ENCODE measurements around the gene PDE10A.

Gene PDE10A

DNA sequence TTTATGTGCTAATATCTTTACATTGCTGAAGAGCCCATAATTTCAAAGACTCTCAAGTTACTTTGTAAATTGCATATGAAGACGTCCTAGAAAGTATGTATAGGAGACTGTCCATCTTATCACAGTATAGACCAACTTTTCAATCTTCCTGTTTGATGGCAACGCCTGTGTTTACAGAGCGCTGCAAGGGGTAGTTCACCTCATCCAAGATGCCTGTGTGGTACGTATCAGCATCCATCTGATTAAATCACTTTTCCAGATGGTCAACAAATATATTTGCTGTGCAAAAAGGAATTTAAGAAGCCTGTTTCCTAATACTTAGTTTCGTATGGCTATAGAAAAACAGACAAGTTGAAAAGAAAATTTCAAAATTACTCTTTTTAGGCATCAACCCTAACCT is 17.9 kb upstream of the PDE10A start:
- DNase-seq = no peak
- in situ Hi-C loops (cut with HindIII; ENCODE audit: low pct_ligation_motif_present, low pct_unique_long_range_greater_than_20kb, low sequenced_read_pairs) = no loop called here

DNA sequence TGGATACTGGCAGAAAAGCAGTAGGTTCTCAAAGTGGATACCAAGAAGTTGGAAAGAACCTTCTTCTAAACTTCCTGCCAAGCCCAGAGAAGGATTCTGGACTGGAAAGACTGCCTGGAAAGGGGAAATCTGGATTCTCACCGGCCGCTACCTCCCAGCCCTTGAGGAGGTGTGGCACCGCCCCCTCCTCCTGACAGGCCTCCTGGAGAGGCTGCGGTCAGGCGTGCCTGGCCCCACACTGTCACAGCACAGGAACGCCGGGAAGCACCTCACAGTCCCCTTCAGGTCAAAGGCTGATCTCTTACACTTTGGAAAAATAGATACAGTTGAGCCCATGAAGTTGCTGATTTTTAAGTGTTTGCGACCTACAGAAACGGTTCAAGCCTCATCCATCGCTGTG is 16.3 kb upstream of the PDE10A start:
- in situ Hi-C loops (cut with HindIII; ENCODE audit: low pct_ligation_motif_present, low pct_unique_long_range_greater_than_20kb, low sequenced_read_pairs) = no loop called here
- no peak for DNase-seq

DNA sequence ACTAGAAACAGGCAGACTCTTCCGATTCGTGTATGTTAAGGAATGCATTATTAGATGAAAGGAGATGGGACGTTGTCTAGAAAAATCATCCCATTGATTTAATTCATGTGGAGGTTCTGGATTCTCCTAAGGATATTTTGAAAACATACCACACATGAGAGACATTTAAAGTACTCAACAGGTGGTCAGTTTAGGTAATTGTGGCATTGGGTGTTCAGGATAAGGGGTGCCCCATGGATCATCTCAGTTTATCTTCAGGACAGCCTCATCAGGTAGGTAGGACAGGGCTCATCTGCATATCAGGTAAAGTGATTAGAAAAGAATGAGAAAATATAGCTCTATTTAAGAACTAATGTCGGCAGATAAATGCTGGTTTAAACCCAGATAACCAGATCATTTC is 15.9 kb upstream of the PDE10A start:
- in situ Hi-C loops (cut with HindIII; ENCODE audit: low pct_ligation_motif_present, low pct_unique_long_range_greater_than_20kb, low sequenced_read_pairs) = no loop called here

DNA sequence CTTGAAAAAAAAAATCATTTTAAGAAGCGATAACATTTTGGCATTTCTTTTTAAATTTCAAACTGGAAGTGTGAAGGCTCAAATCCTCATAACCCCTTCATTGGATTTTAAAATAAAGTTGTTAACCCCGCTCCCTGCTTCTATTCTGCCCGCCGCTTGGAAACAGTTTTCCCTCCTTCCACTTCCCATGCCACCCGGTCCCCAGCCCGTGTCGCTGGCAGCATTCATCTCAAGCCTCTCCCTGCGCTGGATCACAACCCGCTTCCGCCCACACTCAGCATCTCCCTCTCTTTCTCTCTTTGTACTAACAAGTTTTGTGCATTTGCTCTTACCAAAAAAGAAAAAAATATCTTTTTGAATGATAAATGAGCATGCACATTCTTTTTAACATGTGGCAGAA is 15.4 kb upstream of the PDE10A start:
- in situ Hi-C loops (cut with HindIII; ENCODE audit: low pct_ligation_motif_present, low pct_unique_long_range_greater_than_20kb, low sequenced_read_pairs) = no loop called here
- DNase-seq = no peak

More for the DNA sequence above, 15.9 kb upstream of the PDE10A start:
- DNase-seq = no peak

DNA sequence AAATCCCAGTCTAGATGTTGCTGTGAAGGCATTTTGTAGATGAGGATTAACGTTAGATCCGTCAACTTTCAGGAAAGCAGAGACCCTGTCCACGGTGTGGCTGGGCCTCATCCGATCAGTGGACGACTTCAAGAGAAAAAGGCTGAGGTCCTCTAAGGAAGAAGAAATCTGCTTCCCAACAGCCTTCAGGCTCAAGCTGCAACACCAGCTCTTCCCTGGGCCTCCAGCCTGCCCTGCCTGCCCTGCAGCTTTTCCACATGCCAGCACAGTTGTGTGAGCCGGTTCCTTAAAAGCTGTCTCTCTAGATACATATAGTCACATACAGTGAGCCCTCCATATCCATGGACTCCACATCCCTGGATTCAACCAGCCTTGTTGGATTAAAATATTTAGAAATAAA is 14.1 kb upstream of the PDE10A start:
- in situ Hi-C loops (cut with HindIII; ENCODE audit: low pct_ligation_motif_present, low pct_unique_long_range_greater_than_20kb, low sequenced_read_pairs) = no loop called here
- DNase-seq = no peak

DNA sequence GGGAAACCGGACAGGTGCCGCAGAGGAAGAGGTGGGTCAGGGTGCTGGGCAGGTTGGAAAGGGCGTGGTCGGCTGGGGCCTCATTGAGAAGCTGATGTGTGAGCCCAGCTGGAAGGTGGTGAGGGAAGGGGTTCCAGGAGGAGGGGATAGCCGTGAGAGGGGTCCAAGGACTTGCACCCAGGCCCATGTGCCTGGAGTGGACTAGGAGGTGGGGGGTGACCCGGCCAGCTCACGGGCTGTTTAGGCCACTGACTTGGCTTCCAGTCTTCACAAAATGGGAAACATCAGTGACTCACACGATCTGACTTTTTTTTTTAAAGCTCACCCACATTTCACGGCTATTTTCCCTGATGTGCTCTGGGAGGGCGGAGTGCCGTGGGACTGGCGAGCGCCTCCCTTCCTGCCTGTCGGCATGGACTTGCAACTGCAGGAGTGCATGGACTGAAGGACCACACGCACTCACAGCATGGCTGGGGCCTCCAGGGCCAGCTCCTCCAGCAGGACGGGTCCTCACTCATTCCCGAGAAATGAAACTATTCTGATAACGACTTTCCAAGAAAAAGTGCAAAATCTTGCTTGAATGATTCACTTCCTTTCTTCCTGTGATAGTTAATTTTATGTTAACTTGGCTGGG is 13.5 kb upstream of the PDE10A start:
- in situ Hi-C loops (cut with HindIII; ENCODE audit: low pct_ligation_motif_present, low pct_unique_long_range_greater_than_20kb, low sequenced_read_pairs) = no loop called here

DNA sequence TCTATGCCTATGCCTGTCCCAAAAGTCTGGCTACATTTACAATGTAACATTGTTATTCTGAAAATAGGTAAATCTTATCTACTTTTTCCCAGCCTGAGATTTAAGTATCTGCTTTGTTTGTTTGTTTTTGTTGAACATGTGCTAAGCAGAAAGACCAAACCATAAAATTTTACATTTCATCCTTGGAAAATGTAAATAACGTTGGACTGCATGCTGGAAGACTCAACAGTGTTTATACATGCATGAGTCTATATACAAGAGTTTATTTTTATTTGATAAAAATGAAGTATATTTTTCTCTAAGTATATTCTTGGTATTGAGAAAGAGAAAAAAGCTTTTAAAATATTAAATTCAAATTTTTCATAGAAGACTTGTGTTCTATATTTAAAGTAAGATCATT is 12.1 kb upstream of the PDE10A start:
- in situ Hi-C loops (cut with HindIII; ENCODE audit: low pct_ligation_motif_present, low pct_unique_long_range_greater_than_20kb, low sequenced_read_pairs) = no loop called here
- DNase-seq = no peak

More for the DNA sequence above, 13.5 kb upstream of the PDE10A start:
- DNase-seq = no peak

DNA sequence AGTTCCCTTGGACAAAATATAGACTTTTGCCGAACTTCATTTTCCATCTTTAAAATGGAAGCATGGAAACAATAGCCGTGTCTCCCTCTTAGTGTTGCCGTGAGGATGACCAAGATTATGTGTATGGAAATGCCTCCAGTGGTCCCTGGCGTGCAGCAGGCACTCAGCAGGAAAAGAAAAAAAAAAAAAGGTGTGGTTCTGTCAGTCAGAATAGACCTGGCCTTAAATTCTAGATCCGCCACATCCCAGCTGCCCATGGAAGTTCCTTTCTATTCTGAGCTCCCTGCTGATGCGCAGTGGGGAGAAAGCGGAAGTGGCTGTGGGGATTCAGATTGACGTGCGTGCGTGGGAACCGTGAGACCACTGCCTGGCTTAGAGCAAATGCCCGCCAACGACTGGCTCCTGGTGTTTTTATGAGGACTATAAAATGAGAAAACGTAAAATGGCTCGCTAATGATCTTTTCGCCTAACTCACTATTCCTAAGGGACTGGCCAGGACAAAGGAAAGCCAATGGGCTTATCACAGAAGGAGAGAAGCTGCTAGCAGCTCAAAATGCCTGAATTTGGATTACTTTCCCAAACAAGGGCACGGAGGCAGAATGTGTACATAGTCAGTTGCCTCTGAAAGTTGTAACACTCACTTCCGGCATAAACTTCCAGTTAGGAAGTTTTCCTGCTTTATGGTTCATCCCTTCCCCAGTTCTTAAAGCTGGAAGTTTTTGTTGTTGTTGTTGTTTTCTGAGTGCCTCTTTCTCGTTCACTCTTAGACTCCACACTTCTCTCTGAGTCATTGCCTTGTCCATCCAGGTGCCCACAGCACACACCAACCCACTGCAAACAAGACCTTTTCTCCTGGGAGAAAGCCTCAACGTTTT is 11.4 kb upstream of the PDE10A start:
- in situ Hi-C loops (cut with HindIII; ENCODE audit: low pct_ligation_motif_present, low pct_unique_long_range_greater_than_20kb, low sequenced_read_pairs) = no loop called here
- no peak for DNase-seq

DNA sequence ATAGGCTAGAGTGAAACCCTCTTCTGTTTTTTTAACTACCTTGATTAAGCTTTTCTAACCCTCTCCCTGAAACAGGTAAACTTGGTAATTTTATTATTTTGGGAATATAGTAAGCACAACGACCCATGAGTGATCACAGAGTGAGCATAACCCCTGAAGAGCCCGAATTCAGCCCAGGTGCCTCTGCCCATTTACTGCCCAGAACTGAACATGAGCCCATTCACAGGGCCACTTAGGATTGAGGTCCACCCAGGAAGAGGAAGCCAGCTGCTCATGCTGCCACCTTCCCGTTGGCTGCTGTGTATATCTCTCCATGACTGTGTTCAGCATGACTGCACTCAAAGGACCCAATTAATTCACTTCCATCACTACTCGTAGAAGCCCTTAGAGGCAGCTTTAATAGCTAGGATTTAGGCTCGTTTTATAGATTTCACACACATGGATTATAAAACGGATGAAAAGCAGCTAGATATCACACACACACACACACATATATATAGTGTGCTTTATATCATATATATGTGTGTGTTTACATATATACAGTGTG is 8.3 kb upstream of the PDE10A start:
- in situ Hi-C loops (cut with HindIII; ENCODE audit: low pct_ligation_motif_present, low pct_unique_long_range_greater_than_20kb, low sequenced_read_pairs) = no loop called here
- DNase-seq = no peak

DNA sequence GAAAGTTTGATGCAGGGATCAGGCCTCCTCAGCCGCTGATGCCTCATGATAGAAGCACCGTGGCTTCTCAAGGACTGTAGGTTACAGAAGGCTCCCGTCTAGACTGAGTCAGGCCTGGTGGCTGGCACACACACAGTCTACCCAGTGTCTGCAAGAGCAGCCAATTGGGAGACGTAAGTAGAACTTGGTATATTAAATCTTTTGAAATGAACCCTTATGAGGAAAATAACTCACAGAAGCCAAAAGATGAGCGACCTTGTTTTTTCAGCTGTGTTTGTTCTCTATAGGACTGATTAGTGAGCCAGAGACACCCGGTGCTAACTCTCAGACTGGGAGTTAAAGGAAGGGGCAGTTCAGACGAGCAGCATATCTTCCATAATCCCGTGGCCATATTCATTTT is 5.9 kb upstream of the PDE10A start:
- no peak for DNase-seq
- in situ Hi-C loops (cut with HindIII; ENCODE audit: low pct_ligation_motif_present, low pct_unique_long_range_greater_than_20kb, low sequenced_read_pairs) = no loop called here

DNA sequence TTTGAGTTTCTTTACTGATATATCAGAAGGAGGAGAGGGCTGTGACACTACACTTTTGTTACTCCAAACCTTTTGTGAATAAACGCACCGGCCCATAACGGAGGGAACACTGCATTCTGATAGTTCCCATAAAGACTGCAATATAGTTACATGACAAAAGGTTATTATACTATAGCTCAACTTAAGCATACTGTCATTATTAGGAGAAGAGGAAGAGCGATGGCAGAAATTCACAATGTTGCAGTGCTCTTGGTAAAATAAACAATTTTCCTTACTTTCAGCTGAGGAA is 2.3 kb upstream of the PDE10A start:
- DNase-seq = no peak
- in situ Hi-C loops (cut with HindIII; ENCODE audit: low pct_ligation_motif_present, low pct_unique_long_range_greater_than_20kb, low sequenced_read_pairs) = no loop called here

DNA sequence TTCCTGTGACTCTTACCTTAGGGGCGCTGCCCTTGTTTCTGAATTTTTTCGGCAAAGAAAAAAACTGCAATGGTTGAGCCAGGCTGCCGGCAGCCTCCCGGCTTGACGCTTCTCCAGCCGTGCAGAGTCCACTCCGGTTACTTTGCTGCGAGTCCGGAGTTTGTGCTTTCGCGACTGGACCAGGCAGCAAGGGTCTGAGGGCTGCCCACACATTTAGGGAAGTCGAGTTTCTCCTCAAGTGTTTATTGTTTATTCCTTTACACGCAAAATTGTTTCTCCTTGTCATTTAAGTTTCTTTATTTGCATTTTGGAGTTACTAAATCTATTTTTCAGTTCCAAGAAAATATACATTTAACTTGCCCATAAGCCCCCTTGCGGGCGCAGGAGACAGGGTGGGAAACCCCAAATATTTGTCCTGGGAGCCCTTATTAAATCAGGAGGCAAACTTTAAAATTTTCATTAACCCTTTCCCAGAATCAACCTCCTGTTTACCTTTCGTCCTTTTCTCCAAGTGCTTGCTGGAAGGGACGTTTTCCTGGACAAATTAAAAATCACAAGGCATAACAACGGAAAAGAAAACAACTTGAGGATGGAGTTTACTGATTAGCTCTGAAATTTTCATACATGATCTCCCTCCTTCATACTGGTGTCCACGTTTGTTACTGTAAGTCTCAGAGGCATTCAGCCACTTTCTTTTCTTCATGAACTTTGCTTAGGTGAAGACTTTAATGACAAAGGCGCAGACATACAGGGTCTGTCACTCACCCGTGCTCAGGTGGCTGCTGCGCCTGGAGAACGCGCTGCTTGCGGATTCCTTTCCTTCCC is 1.7 kb upstream of the PDE10A start:
- peak; percentile 42 for DNase-seq
- in situ Hi-C loops (cut with HindIII; ENCODE audit: low pct_ligation_motif_present, low pct_unique_long_range_greater_than_20kb, low sequenced_read_pairs) = no loop called here

DNA sequence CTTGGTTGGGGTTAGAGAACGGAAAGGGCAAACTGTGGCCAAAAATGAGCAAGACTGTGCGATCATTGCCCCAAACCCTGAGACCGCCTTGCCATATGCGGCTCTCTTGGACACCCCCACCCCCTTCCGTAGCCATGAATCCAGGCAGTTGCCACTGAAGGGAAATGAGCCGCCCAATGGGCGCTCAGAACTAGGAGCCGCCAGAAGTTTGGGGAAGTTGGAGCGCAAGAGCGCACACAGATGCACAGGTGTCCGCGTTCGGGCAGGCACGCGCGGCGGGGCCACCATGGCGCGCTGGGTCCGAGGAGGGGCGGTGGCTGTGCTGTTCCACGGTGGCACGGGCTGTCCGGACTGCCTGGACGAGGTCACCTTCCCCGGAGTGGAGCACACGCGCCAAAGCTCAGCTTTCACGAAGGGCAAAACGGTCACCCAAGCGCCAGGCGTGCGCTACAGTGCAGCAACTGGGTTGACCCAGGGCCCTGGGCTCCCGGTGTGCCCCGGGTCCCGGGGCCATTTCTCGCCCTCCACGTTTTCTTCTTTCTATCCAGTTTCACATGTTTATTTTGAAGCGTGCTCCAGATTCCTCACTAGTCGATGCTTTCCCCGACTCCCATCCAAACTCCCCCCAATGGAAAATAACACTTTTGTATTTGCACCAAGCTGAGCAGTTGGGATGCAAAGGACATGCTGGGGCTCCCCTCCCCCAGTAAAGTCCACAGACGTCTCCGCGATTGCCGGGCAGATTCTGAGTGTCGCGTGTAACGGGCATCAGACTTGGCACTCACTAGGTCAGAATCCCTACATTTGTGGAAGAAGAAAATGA is 906 bp upstream of the PDE10A start:
- in situ Hi-C loops (cut with HindIII; ENCODE audit: low pct_ligation_motif_present, low pct_unique_long_range_greater_than_20kb, low sequenced_read_pairs) = no loop called here
- peak; percentile 37 for DNase-seq

DNA sequence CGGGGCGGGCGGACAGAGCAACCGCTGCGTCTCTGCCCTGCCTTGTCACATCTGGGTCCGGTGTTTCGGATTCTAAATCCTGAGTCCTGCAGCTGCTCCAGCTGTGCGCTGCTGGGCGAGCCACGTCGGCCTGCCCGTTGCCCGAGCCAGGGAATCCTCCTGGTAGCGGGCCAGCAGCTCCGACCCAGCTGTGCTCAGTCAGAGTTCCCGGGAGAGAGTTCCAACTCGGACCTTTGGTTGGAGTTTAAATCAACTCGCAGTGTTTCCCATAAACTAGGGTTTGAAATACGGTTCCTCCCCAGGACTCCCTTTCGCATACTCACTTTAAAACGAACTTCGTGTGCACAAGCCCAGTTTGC is 315 bp upstream of the PDE10A start:
- in situ Hi-C loops (cut with HindIII; ENCODE audit: low pct_ligation_motif_present, low pct_unique_long_range_greater_than_20kb, low sequenced_read_pairs) = no loop called here
- peak; percentile 53 for DNase-seq

DNA sequence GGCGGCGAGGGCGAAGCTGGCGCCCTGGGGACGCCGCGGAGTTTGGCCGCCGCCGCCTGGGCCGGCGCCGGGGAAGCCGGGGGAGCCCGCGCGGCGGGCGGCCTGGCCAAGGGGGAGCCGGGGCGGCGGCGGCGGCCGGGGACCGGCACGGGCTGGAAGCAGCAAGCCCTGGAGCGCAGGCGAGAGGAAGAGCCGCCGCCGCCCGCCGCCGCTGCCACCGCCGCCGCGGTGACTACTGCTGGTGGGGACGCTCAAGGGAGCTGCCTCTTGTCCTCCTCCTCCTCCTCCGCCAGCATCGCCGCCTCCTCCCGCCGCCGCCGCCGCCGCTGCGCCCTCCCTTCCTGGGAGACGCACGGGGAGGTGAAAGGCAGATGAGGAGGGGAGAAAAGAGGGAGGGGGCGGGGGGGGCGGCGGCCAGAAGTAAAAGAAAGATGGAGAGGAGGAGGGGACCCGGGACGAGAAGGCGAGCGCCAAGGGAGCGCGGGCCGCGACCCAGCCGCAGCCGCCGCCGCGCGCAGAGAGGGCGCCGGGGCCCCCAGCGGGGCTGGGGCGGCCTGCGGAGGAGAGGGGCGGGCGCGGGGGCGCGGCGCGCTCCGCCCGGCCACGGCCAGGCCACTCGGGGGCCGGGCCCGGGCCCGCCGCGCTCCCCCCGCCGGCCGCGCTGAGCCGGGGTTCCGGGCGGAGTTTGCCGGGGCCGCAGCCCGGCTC is 846 bp downstream of the PDE10A start:
- in situ Hi-C loops (cut with HindIII; ENCODE audit: low pct_ligation_motif_present, low pct_unique_long_range_greater_than_20kb, low sequenced_read_pairs) = no loop called here
- DNase-seq = peak; percentile 53

DNA sequence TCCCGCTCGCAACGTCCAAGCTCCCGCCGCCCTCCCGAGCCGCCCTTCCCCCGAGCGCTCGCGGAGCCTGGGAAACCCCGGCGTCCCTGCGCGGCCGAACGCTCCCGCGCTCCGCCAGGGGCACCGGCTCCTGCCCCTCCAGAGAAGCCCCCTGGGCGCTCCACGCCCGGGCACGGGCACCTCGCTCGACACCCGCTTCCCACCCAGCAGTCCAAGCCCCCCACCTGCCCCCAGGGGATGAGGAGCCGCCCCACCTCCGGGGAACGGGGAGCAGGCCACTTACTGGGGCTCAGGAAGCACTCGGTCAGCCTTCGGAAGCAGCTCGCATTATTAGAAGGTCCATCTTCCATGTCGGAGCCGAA is 1.4 kb downstream of the PDE10A start:
- in situ Hi-C loops (cut with HindIII; ENCODE audit: low pct_ligation_motif_present, low pct_unique_long_range_greater_than_20kb, low sequenced_read_pairs) = no loop called here
- DNase-seq = no peak

DNA sequence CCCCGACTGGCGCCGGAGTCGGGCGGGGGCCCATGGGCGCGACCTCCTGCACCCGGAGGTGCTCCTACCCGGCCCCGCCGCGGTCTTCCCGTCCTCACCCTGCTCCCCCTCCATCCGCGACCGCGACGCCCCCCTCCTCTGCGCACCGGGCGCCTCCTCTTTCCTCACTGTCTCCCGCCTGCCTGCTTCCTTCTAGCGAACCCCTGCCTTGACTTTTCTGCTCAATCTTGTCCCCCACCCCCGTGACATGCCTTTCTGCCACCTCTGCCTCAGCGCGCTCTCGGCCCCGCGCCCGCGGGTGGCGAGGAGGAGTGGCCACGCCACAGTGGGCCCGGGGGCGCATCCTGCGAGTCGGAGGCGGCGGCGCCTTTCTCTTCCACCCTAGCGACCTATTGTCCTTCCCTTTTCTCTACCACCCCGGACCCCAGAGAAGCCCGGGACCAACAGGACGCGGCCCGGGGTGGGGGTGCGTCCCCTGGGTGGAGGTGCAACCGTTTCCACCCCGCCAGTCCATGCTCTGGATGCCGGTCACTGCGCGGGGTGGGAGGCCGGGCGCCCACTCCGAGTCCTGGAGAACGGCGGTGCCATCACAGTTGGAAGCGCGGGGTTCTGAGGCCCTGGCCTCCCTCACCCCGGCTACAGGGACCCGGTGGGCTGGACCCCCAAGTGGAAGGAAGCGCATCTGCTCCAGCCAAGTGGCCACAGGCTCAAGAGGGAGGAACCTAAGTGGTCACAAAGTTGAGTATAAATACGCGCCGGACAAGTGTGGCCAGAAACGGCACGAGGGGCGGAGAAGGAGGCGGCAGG is 2.0 kb downstream of the PDE10A start:
- in situ Hi-C loops (cut with HindIII; ENCODE audit: low pct_ligation_motif_present, low pct_unique_long_range_greater_than_20kb, low sequenced_read_pairs) = no loop called here
- peak; percentile 39 for DNase-seq
